Renal cortical epithelial cell (primary cell): ENCODE data around the gene BARD1. TPM values are rescaled to one million over a fixed set of nuclear protein-coding genes. Genes with fewer than 3 reads are reported as not detected.
A peak's percentile ranks its signal among the peaks of the same experiment; 100 is the strongest.
"Not testable (repeated sequence)": the region's sequence is repeated elsewhere in the genome, so short reads cannot be mapped to it uniquely, and the experiment has no call there.

Experiments
- DNase-seq: peaks from one replicate; pipeline ENCODE4 v3.0.0-alpha.2; 2011; ENCODE audit warnings: low read depth
- total RNA-seq: library from RNA; depleted of rRNA; stranded (reverse); fragments of >200 nt; gene quantifications from 2 replicates; pipeline ENCODE4 v1.2.3, GENCODE V29; 2014

The BARD1 gene
- total RNA-seq, 1 donor from 2014 or later, result 9.8 TPM

DNA sequence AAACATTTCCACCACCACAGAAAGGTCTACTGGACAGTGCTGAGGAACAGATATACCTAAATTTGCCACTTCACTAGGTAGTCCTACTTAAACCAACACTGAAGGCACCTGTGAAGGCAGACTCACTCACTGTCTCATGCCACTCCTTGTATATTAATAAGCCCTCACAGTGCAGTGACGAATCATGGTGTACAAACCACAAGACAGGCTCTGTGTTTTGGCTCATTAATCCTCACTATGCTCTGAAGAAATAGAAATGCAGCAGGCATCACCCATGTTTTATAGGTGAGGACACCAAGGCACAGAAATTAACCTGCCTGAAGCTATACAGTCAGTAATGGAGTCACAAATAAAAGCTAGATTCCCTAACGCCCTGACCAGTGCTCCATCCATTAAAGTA, 44.3 kb downstream of the BARD1 start:
- DNase-seq, result peak; percentile 86

GRCh38 chr2:214753455-214753854, 56.0 kb downstream of the BARD1 start:
- DNase-seq, result no peak

DNA sequence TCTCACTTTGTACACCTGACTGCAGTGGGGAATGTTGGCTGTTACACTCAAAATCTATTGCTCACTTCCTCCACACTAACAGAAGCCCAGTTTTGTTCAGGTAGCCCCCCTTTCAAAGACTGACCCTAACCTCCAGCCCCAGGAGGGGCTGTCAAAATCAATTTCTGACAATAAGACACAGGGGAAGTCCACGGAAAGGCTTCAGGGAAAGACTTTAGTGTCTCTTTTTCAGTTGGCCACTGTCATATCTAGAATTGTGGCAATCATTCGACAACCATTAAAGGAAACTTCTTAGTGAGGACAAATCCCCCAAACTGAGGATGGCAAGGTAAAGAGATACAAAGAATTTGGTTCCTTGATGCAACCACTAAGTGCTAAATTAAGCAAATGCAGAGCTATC, 59.0 kb downstream of the BARD1 start:
- no peak for DNase-seq

DNA sequence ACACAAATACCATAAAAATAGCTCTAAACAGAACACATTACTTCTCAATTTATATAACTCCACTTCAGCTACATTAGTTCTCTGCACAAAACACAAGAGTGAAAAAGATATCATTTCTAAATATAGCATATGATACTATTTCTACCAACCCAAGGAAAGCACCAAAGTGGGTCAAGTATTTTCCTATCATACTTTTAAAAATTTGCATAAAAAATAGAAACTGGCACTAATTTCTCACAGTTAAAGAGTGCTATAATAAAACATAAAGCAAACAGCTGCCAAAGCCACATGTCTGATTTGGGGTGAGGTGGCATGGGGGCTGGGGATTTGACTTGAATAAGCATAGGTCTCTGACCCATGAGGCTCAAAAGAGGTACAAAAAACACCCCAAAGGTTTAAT, 61.5 kb downstream of the BARD1 start:
- no peak for DNase-seq

GRCh38 chr2:214742119-214742518, 67.4 kb downstream of the BARD1 start:
- DNase-seq, result no peak

DNA sequence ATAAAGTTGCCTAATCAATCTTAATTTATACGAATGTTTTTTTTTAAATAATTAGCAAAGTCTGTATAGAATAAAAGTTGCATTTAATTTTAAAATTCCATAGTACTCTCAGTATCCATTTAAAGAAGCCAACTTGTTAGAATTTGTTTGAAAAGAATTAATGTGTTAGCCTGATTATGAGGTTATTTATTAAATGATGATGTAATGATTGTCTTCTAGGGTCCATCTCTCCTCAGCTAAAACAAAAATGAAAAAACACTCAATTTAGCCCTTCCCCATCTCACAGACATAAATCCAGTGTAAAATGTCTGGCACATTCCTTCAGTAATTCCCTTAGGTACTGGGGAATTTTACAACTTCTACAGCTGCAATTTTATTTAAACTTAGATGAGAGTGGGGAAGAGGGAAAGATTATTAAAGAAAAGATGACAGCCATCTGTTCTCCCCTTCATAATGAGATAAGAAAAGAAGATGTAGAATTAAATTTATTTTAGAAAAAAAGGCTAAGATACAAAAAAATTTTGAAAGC, 68.6 kb downstream of the BARD1 start:
- no peak for DNase-seq

- DNase-seq, result no peak
Measured at GRCh38 chr2:214737188-214737587, 72.3 kb downstream of the BARD1 start.

GRCh38 chr2:214730800-214731407, 78.6 kb downstream of the BARD1 start:
- DNase-seq, result peak; percentile 75

GRCh38 chr2:214730248-214730647, 79.2 kb downstream of the BARD1 start:
- no peak for DNase-seq

GRCh38 chr2:214724741-214725140, 84.7 kb downstream of the BARD1 start:
- no peak for DNase-seq

DNA sequence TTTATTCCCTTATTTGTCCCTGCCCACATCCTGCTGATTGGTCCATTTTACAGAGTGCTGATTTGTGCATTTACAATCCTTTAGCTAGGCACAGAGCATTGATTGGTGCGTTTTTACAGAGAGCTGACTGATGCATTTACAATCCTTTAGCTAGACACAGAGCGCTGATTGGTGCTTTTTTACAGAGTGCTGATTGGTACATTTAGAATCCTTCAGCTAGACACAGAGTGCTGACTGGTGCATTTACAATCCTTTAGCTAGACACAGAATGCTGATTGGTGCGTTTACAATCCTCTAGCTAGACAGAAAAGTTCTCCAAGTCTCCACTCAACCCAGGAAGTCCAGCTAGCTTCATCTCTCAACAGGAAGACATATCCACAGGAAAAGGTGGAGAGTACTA, 91.6 kb downstream of the BARD1 start:
- not testable (repeated sequence) for DNase-seq

- no peak for DNase-seq
Measured at GRCh38 chr2:214716811-214717560, 92.5 kb downstream of the BARD1 start.

GRCh38 chr2:214715025-214715424, 94.5 kb downstream of the BARD1 start:
- DNase-seq, result no peak

DNA sequence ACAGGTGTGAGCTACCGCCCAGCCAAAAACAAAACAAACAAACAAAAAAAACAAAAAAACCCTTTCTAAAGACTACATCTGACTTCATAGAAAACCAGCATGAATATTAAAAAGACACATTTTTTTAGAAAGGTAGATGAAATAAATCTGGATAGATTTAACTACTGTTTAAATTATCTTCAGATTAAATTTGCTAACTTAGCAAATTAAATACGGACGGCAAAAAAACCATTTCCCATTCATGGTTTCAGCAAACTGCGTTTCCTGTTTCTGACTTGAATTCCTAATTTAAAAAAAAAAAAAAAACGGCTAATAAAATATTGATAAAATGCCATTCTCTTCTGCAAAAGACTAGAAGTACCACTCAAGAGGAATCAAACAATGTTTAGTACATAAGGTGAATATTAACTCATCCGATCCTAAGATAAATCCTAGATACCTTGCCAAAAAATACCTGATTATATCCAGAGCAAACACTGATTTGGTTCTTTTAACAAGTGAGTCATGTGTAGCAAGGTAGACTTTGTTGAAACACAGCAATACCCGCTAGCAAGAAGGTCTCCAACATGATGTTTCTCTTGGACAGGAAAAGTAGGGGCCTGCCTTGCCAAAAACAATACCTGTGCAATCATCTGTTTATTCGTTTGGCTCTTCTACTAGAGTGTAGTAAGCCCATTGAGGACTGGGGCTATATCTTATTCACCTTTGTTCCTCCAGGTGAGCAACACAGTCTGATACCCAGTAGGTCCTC, 96.2 kb downstream of the BARD1 start:
- DNase-seq, result no peak

GRCh38 chr2:214710729-214711128, 98.8 kb downstream of the BARD1 start:
- no peak for DNase-seq

GRCh38 chr2:214706986-214707385, 102.5 kb downstream of the BARD1 start:
- no peak for DNase-seq

DNA sequence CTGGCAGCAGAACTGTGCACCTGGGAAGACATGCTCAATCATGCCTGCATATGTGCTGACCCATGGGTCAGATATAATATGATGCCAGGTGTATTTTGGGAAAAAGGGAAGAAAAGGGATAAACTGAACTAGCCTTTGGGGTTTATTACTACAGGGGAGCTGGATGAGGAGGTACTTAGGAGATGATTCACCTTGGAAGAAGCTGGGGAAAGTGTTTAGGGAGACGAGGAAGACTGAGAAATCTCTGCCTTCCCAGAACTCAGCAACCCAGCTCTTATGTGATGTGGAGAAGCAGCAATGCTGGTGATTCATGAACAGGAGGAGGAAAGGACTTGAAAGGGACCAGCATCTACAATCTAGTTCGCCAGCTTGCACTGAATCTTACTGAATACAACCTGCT, 110.2 kb downstream of the BARD1 start:
- DNase-seq, result no peak

GRCh38 chr2:214696681-214697080, 112.8 kb downstream of the BARD1 start:
- DNase-seq, result no peak

DNA sequence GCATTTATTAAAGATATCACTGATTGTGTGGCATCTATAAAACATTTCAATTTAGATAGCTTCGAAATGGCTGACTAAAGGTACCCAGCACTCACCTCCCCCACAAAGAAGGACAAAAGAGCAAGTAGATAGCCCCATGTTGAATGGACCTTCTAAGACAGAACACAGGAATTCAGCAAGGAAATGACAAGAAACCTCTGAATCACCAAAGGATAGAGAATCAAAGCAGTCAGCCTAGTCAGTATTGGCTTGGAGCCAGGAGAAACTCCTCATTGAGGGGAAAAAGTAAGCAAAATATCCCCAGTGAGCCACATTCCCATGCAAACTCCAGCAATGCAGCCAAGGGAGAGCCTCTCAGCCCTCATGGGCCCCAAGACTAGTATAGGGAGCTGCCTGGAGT, 113.7 kb downstream of the BARD1 start:
- no peak for DNase-seq

DNA sequence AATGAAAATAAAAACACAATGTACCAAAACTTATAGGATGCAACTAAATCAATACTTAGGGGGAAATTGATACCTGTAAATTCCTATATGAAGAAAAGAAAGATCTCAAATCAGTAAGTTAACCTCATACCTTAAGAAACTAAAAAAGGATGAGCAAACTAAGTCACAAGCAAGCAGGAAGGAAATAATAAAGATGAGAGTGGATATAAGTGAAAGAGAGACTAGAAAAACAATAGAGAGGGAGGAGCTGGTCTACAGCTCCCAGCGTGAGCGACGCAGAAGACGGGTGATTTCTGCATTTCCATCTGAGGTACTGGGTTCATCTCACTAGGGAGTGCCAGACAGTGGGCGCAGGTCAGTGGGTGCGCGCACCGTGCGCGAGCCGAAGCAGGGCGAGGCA, 125.9 kb downstream of the BARD1 start:
- DNase-seq, result not testable (repeated sequence)

GRCh38 chr2:214679736-214680135, 129.7 kb downstream of the BARD1 start:
- DNase-seq, result no peak

DNA sequence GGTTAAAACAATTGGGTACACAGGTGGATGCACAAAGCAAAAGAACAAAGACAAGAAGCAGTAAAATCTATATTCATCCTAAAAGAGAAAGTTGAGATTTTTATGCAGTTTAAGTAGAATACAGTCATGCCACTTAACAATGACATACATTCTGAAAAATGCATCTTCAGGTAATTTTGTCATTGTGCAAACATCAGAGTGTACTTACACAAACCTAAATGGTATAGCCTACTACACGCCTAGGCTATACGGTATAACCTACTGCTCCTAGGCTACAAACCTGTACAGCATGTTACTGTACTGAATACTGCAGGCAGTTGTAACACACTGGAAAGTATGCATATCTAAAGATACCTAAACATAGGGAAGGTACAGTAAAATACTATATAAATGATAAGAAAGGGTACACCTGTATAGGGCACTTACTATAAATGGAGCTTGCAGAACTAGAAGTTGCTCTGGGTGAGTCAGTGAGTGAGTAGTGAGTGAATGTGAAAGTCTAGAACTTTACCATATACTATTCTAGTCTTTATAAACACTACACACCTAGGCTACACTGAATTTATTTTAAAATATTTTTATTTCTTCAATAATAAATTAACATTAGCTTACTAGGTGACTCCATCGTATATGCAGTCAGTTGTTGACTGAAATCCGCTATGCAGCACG, 132.9 kb downstream of the BARD1 start:
- DNase-seq, result no peak
